Nephron progenitor cell (in vitro differentiated cells): ENCODE data around the gene FPR1.
"Not testable (repeated sequence)": the region's sequence is repeated elsewhere in the genome, so short reads cannot be mapped to it uniquely, and the experiment has no call there.

Source experiments
- DNase-seq: peaks from one replicate; pipeline ENCODE4 v3.0.0; 2021
- H3K27ac Mint-ChIP-seq: 2 replicates; pipeline ENCODE4 v1.8.0; 2021; ENCODE audit warnings: mild to moderate bottlenecking, moderate library complexity, mixed read lengths
- H3K27me3 Mint-ChIP-seq: 2 replicates; pipeline ENCODE4 v1.8.0; 2021; ENCODE audit warnings: mild to moderate bottlenecking, low read depth, mixed read lengths; ENCODE audit not compliant: poor library complexity
- H3K36me3 Mint-ChIP-seq: 2 replicates; pipeline ENCODE4 v1.8.0; 2021; ENCODE audit warnings: low read depth, mixed read lengths
- H3K4me1 Mint-ChIP-seq: 2 replicates; pipeline ENCODE4 v1.8.0; 2021; ENCODE audit warnings: mixed read lengths
- H3K4me3 Mint-ChIP-seq: 2 replicates; pipeline ENCODE4 v1.8.0; 2021; ENCODE audit warnings: mild to moderate bottlenecking, moderate library complexity, mixed read lengths
- H3K9me3 Mint-ChIP-seq: 2 replicates; pipeline ENCODE4 v1.8.0; 2021; ENCODE audit warnings: mild to moderate bottlenecking, moderate library complexity, mixed read lengths
- CTCF ChIP-seq: fragments of 200-600 bp; sonication (generic); IDR thresholded peaks from 2 replicates; pipeline ENCODE4 v1.5.0; 2021; ENCODE audit warnings: antibody characterized with exemption

Gene FPR1

GRCh38 chr19:51749979-51750378 is 1.7 kb downstream of the FPR1 start:
- H3K9me3 Mint-ChIP-seq = peaks cover 74% of the 10 kb centered on the region

GRCh38 chr19:51746731-51747130 is 4.9 kb downstream of the FPR1 start:
- H3K9me3 Mint-ChIP-seq = peaks cover 82% of the 10 kb centered on the region
- no peaks in the 10 kb centered on the region for H3K36me3 Mint-ChIP-seq
- H3K4me1 Mint-ChIP-seq = no peaks in the 10 kb centered on the region
- no peak for TF ChIP-seq CTCF
- H3K4me3 Mint-ChIP-seq = no peak overlapping the region
- H3K27ac Mint-ChIP-seq = no peak overlapping the region
- no peak for DNase-seq
- H3K27me3 Mint-ChIP-seq = no peaks in the 10 kb centered on the region

More at GRCh38 chr19:51749979-51750378, 1.7 kb downstream of the FPR1 start:
- Mint-ChIP-seq H3K4me3 (no peak overlapping the region), H3K27me3 (no peaks in the 10 kb centered on the region), H3K4me1 (no peaks in the 10 kb centered on the region), H3K27ac (no peak overlapping the region), H3K36me3 (no peaks in the 10 kb centered on the region)
- no peak for TF ChIP-seq CTCF
- no peak for DNase-seq

GRCh38 chr19:51743405-51743804 is 8.3 kb downstream of the FPR1 start:
- no peak for TF ChIP-seq CTCF
- no peak for DNase-seq
- H3K27me3 Mint-ChIP-seq = no peaks in the 10 kb centered on the region
- no peak overlapping the region for H3K4me3 Mint-ChIP-seq
- H3K9me3 Mint-ChIP-seq = peaks cover 77% of the 10 kb centered on the region
- no peak overlapping the region for H3K27ac Mint-ChIP-seq
- no peaks in the 10 kb centered on the region for H3K36me3 Mint-ChIP-seq
- no peaks in the 10 kb centered on the region for H3K4me1 Mint-ChIP-seq

- no peak for TF ChIP-seq CTCF
Measured at GRCh38 chr19:51742789-51743188, 8.9 kb downstream of the FPR1 start.

GRCh38 chr19:51740356-51740755 is 11.3 kb downstream of the FPR1 start:
- Mint-ChIP-seq H3K36me3 (no peaks in the 10 kb centered on the region), H3K27ac (no peak overlapping the region), H3K4me1 (no peaks in the 10 kb centered on the region), H3K9me3 (peaks cover 63% of the 10 kb centered on the region), H3K4me3 (no peak overlapping the region), H3K27me3 (peaks cover 4% of the 10 kb centered on the region)
- TF ChIP-seq CTCF = no peak
- DNase-seq = no peak

More at GRCh38 chr19:51742789-51743188, 8.9 kb downstream of the FPR1 start:
- no peaks in the 10 kb centered on the region for H3K4me1 Mint-ChIP-seq
- no peak overlapping the region for H3K4me3 Mint-ChIP-seq
- no peak for DNase-seq
- H3K27me3 Mint-ChIP-seq = no peaks in the 10 kb centered on the region
- no peaks in the 10 kb centered on the region for H3K36me3 Mint-ChIP-seq
- peaks cover 70% of the 10 kb centered on the region for H3K9me3 Mint-ChIP-seq
- H3K27ac Mint-ChIP-seq = no peak overlapping the region

- Mint-ChIP-seq H3K9me3 (peaks cover 60% of the 10 kb centered on the region), H3K27ac (no peak overlapping the region), H3K27me3 (peaks cover 4% of the 10 kb centered on the region), H3K4me1 (no peaks in the 10 kb centered on the region), H3K4me3 (no peak overlapping the region), H3K36me3 (no peaks in the 10 kb centered on the region)
- TF ChIP-seq CTCF = no peak
- DNase-seq = no peak
Measured at GRCh38 chr19:51739466-51740213, 12.0 kb downstream of the FPR1 start.

- H3K36me3 Mint-ChIP-seq, H3K4me1 Mint-ChIP-seq, H3K4me3 Mint-ChIP-seq, DNase-seq, H3K27ac Mint-ChIP-seq, H3K27me3 Mint-ChIP-seq: not testable (repeated sequence)
- peaks cover 55% of the 10 kb centered on the region for H3K9me3 Mint-ChIP-seq
Measured at GRCh38 chr19:51738523-51738922, 13.2 kb downstream of the FPR1 start.
